Measurements from ENCODE around the gene HCRTR1. TPM values are rescaled to one million over a fixed set of nuclear protein-coding genes. Genes with fewer than 3 reads are reported as not detected.

The HCRTR1 gene
- total and polyA plus RNA-seq, 2 of the 8 experiments (the other 6 are each of a cell fraction or from before 2014, with no cell fraction given) = 0.35 to 0.39 TPM

DNA sequence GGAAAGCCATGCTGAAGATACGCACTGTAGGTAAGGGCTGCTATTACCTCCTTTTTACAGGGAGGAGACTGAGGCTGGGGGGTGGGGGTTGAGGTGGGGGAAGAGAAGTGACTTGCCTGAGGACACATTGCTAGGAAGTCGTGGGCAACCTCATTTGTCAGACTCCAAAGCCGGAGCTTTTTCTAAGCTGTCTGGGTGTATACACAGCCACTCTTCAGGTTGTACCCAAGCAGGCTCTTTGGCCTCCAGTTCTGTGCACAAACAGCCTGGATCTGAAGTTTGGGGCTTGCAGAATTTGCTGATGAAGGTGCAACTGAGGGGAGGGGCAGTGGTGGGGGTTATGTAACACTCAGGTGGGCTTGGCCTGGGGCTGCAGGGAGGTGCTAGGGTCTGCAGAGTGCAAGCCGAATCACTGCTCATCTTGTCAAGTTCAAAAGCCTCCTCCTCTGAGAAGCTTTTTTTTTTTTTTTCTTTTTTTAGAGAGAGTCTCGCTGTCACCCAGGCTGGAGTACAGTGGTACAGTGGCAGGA lies 24.3 kb upstream of the HCRTR1 start:
- Histone ChIP-seq H2BK12ac (ENCODE audit: low read depth, low read length) (no peak overlapping the region), H2BK5ac (ENCODE audit: low read depth, low read length) (no peak overlapping the region), H4K20me1 (replicated peaks in 1 of 2; ENCODE audit: control insufficient read depth in 1 of 2, insufficient read depth in 2 of 2, low read length in 2 of 2) (no peaks in the 10 kb centered on the region), H3K4me1 (replicated peaks in 1 of 4; ENCODE audit: control insufficient read depth in 3 of 4, insufficient read depth in 4 of 4, low read length in 3 of 4) (peaks cover 0 to 5% (median 2%) of the 10 kb centered on the region in 4 experiments; a peak in 5 of 7 replicates), H3K18ac (ENCODE audit: extremely low read depth, low read length) (no peak overlapping the region), H3K23ac (ENCODE audit: insufficient read length) (no peak overlapping the region), H3K36me3 (ENCODE audit: control insufficient read depth in 2 of 4, insufficient read depth in 4 of 4, low read length in 3 of 4) (no peaks in the 10 kb centered on the region), H4K5ac (ENCODE audit: insufficient read length, low read depth, low read length) (no peak overlapping the region), H3K9ac (replicated peaks in 1 of 4; ENCODE audit: extremely low read depth in 1 of 4, low read depth in 3 of 4, low read length in 3 of 4) (no peak overlapping the region), H3K56ac (replicated peaks; ENCODE audit: insufficient read length, low read depth, low read length) (no peak overlapping the region), H2BK20ac (ENCODE audit: low read length) (no peak overlapping the region), H3K14ac (ENCODE audit: insufficient read length) (no peak overlapping the region), H3K79me1 (ENCODE audit: low read depth, low read length) (no peaks in the 10 kb centered on the region), H3K27ac (ENCODE audit: low read depth, low read length) (no peak overlapping the region), H3K9me3 (ENCODE audit: insufficient read depth in 2 of 2, low read depth in 1 of 2, low read length in 1 of 2) (no peaks in the 10 kb centered on the region), H2AFZ (ENCODE audit: low read length) (no peak overlapping the region), H3K27me3 (replicated peaks in 1 of 4; ENCODE audit: control insufficient read depth in 3 of 4, extremely low read depth in 1 of 4, insufficient read depth in 3 of 4, low read length in 3 of 4) (peaks cover 0 to 8% (median 4%) of the 10 kb centered on the region in 4 experiments; a peak in 4 of 7 replicates), H3K4ac (replicated peaks; ENCODE audit: insufficient read length, low read depth, low read length) (no peak overlapping the region), H4K8ac (ENCODE audit: extremely low read depth, insufficient read depth, low read length) (no peak overlapping the region), H2BK120ac (replicated peaks; ENCODE audit: low read depth, low read length) (no peak overlapping the region), H2AK5ac (ENCODE audit: low read depth, low read length) (no peak overlapping the region), H3K23me2 (ENCODE audit: low read depth, low read length) (no peaks in the 10 kb centered on the region; the same call in 1 of the 2 replicates), H2BK15ac (ENCODE audit: low read length) (no peak overlapping the region), H3K4me3 (ENCODE audit: extremely low read depth in 1 of 4, insufficient read depth in 2 of 4, low read depth in 3 of 4, low read length in 4 of 4) (no peak overlapping the region), H3K79me2 (ENCODE audit: control insufficient read depth in 1 of 2, insufficient read depth in 2 of 2, low read length in 2 of 2) (no peaks in the 10 kb centered on the region), H3K4me2 (ENCODE audit: insufficient read depth in 1 of 2, low read depth in 2 of 2, low read length in 2 of 2) (no peak overlapping the region), H4K91ac (replicated peaks; ENCODE audit: insufficient read length, low read length) (no peak overlapping the region)
- 91% methylated on average over 5 of the region's 5 CpGs; no CpG with 5 or more reads in 1 of the 2 experiments for WGBS, 2 experiments (ENCODE audit: extremely low coverage in 1 of 2, insufficient coverage in 1 of 2, insufficient read length in 1 of 2, insufficient replicate concordance in 2 of 2, low coverage in 1 of 2, low lambda C conversion rate in 2 of 2, missing lambda C conversion rate in 1 of 2)
- TF ChIP-seq TCF12 (IDR thresholded peaks at IDR 0.05; ENCODE audit: low read depth, low read length) (no peak), TEAD4 (IDR thresholded peaks at IDR 0.05; ENCODE audit: low read depth, low read length) (no peak), EP300 (IDR thresholded peaks at IDR 0.05; ENCODE audit: borderline replicate concordance in 1 of 2, low read depth in 2 of 2, low read length in 2 of 2) (no peak), RAD21 (IDR thresholded peaks at IDR 0.05 in 1 of 2, conservative IDR thresholded peaks at IDR 0.05 in 1 of 2; ENCODE audit: low read depth in 2 of 2, low read length in 2 of 2) (no peak), BCL11A (IDR thresholded peaks at IDR 0.05; ENCODE audit: low read depth in 2 of 2, low read length in 2 of 2) (no peak), EGR1 (IDR thresholded peaks at IDR 0.05; ENCODE audit: borderline replicate concordance, low read depth, low read length) (no peak)
- no peak for DNase-seq (ENCODE audit: low read depth in 1 of 2, low spot score in 2 of 2)
- POLR2A ChIA-PET (ENCODE audit: partially characterized antibody) = interaction anchor here (1.1 kb wide), 1 partner anchor 43 kb away, joined by 3 read pairs; no protein-coding TSS in a partner anchor
- CTCF ChIA-PET (ENCODE audit: partially characterized antibody) = interaction anchor here (0.7 to 3.9 kb wide), 19 partner anchors 9 to 491 kb away, joined by 3 to 62 read pairs (median 6); no protein-coding TSS in a partner anchor
- FAIRE-seq = no peak
